Limb (tissue), 2 donors: Measurements from ENCODE around the gene ASB6.

Experiments
- DNase-seq, 2 donors: peaks; one replicate each; pipeline ENCODE4 v3.0.0-alpha.2; 2016; ENCODE audit errors: extremely low spot score in 2 of 2

The ASB6 gene, protein sequence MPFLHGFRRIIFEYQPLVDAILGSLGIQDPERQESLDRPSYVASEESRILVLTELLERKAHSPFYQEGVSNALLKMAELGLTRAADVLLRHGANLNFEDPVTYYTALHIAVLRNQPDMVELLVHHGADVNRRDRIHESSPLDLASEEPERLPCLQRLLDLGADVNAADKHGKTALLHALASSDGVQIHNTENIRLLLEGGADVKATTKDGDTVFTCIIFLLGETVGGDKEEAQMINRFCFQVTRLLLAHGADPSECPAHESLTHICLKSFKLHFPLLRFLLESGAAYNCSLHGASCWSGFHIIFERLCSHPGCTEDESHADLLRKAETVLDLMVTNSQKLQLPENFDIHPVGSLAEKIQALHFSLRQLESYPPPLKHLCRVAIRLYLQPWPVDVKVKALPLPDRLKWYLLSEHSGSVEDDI

DNA sequence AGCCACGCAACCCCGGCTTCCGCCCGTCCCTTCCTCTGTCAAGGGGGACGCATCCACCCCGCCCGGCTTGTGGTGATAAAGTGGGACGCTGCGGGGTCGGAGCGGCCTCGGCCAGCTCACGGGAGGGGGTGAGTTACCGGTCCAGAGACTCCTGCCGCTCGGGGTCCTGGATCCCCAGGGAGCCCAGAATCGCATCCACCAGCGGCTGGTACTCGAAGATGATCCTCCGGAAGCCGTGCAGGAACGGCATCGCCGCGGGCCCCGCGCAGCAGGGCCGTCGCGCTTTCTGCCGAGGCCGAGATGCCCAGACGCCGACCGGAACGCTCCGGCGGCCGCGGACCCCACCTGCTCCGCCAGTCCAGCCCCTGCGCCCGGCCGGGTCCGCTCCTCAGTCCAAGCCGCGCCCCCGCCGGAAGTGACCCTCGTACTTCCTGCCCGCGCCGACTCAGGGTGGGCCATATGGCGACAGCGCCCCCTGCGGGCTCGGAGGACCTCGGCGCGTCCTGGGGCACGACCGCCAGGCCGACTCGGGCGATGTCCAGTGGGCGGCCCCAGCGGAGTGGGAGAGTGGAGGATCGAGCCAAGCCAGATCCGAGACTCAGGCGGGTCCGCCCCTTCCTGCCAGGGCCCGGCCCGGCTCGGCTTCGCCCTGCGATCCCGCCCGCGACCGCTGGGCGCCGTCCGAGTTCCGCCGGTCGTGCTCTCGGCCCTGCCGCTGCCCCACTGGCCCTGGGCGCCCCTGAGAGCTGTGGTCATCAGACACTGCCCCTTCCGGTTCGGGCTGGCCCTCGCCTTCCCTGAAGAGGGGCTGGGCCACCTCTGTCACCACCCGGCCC lies at the start of gene ASB6:
Gene ASB6, minus strand, starts transcription at position 402 of the 836 bp plus-strand sequence. Its CDS starts 152 bp downstream, at position 250.
- DNase-seq, result peak; percentile 94 to 99

DNA sequence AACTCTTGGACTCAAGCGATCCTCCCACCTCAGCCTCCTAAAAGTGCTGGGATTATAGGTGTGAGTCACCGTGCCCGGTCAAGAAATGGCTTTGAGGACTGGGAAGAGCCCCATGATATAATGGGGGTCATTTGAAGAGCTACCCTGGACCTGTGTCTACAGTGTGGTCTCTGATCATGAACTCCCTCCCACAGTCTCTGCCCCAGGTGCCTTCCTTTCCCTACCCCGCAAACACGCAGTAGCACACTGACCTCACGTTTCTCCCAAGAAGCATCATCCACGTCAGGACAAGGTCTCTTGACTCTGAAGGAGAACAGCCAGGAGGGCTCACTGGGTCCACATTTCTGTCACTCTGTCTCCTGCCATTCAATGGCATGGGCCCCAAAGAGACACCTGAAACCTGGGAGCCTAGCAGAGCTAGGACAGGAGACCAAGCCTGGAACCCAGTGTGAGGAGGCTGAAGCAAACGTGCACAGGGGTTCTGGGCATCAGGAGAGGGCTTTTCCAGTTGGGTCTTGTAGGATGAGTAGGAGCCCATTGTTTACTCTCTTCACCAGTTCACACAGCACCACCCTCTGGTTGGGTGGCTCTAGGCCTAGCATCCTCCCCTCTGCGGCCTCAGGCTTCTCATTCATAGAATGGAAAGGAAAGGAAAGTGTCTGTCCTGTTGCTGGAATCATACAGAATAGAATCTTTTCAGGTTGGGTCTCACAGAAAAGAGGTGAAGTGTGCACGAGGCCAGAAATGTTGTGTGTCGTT lies 46.5 kb upstream of the ASB6 start:
- DNase-seq, result no peak

DNA sequence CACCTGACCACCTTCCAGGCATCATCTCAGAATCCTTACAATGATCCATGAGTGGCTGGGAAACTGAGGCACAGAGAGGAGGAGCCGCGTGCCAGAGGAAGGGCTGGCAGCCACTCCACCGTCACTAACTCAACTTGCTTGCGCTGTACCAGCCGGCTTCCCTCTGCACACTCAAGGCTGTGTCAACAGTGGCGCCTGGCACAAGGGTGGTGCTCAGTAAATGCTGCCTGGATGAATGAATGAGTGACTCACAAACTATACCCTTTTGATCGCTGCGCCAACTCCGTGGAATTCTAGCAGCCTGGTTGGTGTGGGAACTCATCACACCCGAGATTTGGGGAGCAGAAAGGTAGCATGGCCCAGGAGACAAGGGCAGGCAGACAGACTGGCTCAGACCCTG lies 45.4 kb upstream of the ASB6 start:
- no peak for DNase-seq

DNA sequence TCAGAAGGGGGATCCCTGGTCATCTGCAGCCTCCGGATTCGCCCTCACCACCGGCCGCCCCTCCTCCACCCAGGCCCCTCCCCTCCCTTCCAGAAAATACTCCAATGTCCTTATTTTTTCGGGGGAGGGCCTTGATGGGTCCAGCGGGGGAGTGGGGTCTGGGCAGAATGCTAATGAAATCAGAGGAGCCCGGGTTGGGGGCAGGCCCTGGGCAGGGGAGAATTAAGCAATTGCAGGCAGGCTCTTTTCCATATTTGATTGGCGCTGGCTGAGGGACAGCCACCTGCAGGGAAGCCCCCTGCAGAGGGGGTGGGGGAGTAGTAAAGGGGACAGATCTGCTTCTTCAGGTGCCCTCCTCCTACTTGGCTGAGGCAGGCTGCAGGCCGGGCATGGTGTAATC lies 44.8 kb upstream of the ASB6 start:
- no peak for DNase-seq

- DNase-seq, result no peak
Measured at GRCh38 chr9:129685933-129686259, 43.9 kb upstream of the ASB6 start.

GRCh38 chr9:129685220-129685932 lies 43.4 kb upstream of the ASB6 start:
- DNase-seq, result no peak

GRCh38 chr9:129682381-129682780 lies 40.4 kb upstream of the ASB6 start:
- DNase-seq, result no peak

DNA sequence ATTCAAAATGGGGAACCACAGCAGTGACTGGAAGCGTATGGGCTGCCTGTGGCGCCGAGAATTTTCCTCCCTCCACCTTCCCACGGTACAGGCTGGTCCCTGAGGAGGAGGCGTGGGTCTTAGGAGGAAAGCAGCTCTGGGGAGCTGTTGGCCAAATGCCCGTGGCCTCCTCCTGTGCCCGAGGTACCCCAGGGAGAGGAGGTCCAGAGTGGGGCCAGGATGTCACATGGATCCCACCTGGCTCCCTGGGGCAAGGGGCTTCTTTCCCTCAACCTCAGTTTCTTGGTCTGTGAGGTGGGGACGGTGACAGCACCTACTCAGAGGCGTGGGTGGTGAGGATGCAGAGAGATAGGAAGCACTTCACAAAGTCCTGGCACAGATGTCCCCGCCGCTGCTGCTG lies 40.0 kb upstream of the ASB6 start:
- DNase-seq, result no peak

DNA sequence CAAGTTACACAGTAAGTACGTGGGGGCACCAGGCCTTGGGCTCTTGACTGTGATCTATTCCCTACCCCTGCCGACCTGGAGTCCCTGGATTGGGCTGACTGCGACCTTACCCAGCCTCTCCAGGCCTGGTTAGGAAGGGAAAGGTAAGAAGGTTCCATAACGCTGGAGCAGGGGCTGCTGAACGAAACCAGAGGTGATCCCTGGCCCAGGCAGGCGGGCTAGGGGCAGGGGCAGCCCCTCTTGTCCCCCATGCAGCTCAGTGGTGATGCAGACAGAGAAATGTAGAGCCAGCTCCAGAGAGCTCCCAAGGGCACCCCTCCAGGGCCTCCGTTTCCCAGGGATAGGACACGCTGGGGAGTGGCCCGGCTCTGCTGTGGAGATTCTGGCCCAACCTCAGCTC lies 37.6 kb upstream of the ASB6 start:
- DNase-seq, result no peak

DNA sequence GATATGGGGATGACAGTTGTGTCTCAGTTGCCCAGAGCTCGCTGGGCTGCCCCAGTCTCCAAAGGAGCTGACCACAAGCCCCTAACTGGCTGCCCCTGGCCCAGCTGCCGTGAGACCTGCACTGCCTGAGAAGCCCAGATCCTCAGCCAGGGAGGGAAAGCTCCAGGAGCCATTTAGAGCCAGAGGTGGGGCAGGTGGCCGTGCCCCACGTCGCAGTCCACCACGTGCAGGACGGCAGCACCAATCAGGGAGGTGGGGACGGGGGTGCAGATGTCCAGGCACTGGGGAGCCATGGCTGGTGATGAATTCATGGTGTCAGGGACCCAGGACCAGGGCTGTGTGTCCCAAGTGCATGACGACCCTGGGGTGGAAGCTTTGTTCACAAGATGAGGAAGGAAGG lies 36.9 kb upstream of the ASB6 start:
- DNase-seq, result no peak

DNA sequence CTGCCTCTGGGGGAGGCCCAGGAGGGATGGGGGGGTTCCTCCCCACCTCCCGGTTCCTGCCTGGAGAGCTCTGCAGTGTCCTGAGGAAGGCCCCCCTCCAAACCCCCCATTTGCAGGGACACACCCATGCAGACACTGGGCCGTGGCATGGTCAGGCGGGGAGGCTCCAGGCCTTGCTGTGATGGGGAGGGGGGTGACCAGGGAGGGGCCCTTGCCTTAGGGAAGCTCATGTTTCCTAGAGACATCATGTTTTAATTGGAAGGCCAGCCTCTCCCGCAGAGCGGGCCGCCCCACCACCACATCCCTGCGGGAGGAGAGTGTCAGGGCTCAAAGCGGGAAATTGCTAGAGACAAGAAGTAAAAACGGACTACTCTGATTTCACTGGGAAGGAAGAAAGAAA lies 35.5 kb upstream of the ASB6 start:
- peak in 1 of 2 donors; percentile 58 for DNase-seq

DNA sequence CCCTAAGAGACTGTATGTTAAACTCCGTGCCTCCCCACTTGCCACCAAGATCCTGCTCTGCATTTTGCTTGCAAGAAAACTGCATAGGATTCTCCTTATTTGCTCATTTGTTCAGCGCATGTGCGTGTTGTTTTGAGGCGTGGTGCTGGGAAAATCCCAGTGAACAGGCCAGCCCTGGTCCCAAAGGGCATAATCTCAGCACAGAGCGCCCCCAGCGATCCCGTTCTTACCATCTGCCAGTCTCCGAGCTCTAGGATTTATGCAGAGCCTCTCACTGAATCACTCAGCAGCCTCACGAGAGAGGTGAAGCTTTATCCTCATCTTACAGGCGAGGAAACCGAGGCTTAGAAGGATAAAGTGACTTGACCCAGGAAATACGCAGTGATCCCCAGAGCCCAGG lies 35.0 kb upstream of the ASB6 start:
- DNase-seq, result no peak

- DNase-seq, result no peak
Measured at GRCh38 chr9:129676287-129676686, 34.3 kb upstream of the ASB6 start.

DNA sequence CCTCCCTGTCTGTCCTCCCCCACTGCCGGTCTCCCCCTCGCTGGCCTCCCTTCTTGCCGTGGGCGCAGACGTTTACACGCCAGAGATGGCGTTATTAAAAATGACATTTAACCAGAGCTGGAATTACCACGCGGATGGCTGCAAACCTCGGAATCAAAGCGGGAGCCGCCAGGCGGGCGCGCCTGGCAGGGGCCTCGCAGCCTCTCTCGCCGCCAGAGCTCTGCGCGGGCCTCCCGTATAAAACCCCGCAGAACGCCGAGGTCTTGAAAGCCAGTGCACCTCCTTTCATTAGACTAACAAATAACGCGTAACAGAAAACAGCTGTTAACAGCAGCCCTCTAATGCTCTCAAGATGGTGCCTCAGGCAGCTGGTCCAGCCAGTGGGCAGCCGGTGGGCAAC lies 33.7 kb upstream of the ASB6 start:
- peak in 1 of 2 donors; percentile 60 for DNase-seq

- no peak for DNase-seq
Measured at GRCh38 chr9:129674229-129674628, 32.3 kb upstream of the ASB6 start.

DNA sequence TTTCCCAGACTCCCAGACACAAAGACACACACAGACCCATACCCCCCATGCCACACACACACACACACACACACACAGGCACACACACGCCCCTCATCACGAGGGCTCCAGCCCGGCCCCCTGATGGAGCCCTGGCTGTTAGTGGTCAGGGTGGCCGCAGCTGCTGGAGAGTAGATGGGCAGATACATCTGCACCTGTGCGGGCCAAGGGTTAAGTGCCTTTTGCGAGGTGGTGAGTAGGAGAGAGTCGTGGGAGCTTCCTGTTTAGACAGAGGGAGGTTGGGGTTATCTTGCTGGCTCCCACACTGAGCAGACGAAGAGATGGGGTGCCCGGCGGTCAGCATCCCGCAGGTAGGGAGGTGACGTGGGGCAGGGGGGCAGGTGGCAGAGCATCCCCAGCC lies 31.7 kb upstream of the ASB6 start:
- DNase-seq, result no peak

GRCh38 chr9:129672702-129673101 lies 30.8 kb upstream of the ASB6 start:
- DNase-seq, result no peak

GRCh38 chr9:129671519-129671918 lies 29.6 kb upstream of the ASB6 start:
- no peak for DNase-seq

GRCh38 chr9:129671065-129671464 lies 29.1 kb upstream of the ASB6 start:
- DNase-seq, result no peak

DNA sequence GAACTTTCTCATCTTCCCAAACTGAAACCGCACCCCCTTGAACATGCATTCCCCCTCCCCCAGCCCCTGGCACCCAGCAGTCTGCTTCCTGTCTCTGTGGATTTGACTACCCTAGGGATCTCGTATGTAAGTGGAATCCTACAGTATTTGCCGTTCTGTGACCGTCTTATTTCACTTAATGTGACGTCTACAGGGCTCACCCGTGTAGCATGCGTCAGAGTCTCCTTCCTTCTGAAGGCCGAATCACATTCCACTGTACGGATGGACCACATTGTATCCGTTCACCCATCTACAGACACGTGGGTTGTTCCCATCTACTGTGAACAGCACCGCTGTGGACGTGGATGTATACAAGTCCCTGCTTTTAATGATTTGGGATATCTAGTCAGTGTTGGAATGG lies 28.0 kb upstream of the ASB6 start:
- DNase-seq, result no peak

DNA sequence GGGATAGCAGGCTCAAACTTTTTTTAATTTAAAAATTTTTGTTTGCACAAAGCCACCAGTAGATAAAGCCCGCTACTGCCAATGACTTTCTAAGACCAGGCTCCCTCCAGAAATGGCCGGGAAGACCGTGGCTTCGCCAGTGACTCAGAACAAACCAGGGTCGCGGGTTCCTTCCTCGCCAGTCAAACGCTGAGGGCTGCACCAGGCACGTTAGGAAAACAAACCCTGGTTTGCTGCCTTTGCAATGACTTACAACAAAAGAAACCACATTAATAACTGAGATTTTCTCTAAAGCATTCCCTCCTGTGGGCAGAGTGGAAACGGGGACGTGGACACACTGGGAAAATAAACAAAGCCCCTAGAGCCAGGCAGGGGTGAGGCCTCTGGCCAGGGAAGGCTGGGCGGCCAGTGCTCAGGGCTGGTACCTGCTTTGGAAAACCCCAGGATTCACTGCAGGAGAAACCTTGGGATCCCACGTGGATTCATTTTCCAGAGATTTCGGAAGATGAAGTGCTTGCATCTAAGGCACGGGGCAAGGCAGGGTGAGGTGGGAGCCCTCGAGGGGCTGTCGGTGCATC lies 27.3 kb upstream of the ASB6 start:
- no peak for DNase-seq
